Activated T-helper 1 cell treated with anti-CD3 and anti-CD28 coated beads, Interleukin-12 subunit alpha, Interleukin-12 subunit beta, Interleukin-2, Interleukin-4 antibody, amounts not matched to agents 30 ng/mL and 10 ng/mL and 1 ng/mL, durations not matched to agents 14 hours and 24 hours and 36 hours (primary cell): Measurements from ENCODE around the gene TDRD9. TPM values are rescaled to one million over a fixed set of nuclear protein-coding genes. Genes with fewer than 3 reads are reported as not detected.

ENCODE experiments used
- DNase-seq: peaks from one replicate; pipeline ENCODE4 v3.0.0; 2021; ENCODE audit warnings: low spot score
- H3K27ac Mint-ChIP-seq: one replicate; pipeline ENCODE4 v1.8.0; 2021; ENCODE audit warnings: mild to moderate bottlenecking, mixed read lengths
- H3K27me3 Mint-ChIP-seq: one replicate; pipeline ENCODE4 v1.8.0; 2022; ENCODE audit warnings: mild to moderate bottlenecking, moderate library complexity, mixed read lengths; ENCODE audit not compliant: insufficient read depth
- H3K36me3 Mint-ChIP-seq: one replicate; pipeline ENCODE4 v1.8.0; 2021; ENCODE audit warnings: low read depth, mixed read lengths
- H3K4me1 Mint-ChIP-seq: one replicate; pipeline ENCODE4 v1.8.0; 2021; ENCODE audit warnings: low read depth, mixed read lengths
- H3K4me3 Mint-ChIP-seq: one replicate; pipeline ENCODE4 v1.8.0; 2021; ENCODE audit warnings: mild to moderate bottlenecking, moderate library complexity, mixed read lengths
- H3K9me3 Mint-ChIP-seq: one replicate; pipeline ENCODE4 v1.8.0; 2021; ENCODE audit warnings: mixed read lengths
- intact Hi-C: fragments of 100-400 bp; cut with micrococcal nuclease; formaldehyde crosslinking; loops from one replicate; pipeline ENCODE4 v1.15.1; 2024
- total RNA-seq: library from RNA; stranded (reverse); gene quantifications from 2 replicates; pipeline ENCODE4 v1.2.3, GENCODE V29; 2022

The TDRD9 gene
- total RNA-seq, 1 donor from 2014 or later, result not detected

DNA sequence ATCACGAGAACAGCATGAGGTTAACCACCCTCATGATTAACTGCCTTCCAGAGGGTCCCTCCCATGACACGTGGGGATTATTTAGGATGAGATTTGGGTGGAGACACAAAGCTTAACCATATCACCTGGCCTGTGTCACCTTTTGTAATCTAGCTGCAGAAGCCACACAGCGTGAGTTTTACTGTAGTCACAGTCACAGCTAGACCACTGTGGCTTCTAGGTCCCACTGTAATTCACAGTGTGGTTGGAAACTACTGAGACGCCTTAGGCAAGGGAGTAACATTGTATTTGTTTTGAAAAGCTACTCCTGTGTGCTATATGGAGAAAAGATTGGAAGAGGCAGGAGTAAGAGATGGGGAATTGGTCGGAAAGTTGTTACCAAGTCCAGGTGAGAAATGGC lies 111.0 kb downstream of the TDRD9 start:
- no peak for DNase-seq
- Mint-ChIP-seq H3K36me3 (no peaks in the 10 kb centered on the region), H3K4me1 (no peaks in the 10 kb centered on the region), H3K27ac (no peak overlapping the region), H3K4me3 (no peak overlapping the region), H3K27me3 (peaks cover 6% of the 10 kb centered on the region), H3K9me3 (no peaks in the 10 kb centered on the region)
- intact Hi-C loops, result no loop called here

- H3K4me1 Mint-ChIP-seq, result no peaks in the 10 kb centered on the region
- no peak overlapping the region for H3K27ac Mint-ChIP-seq
- no peak overlapping the region for H3K4me3 Mint-ChIP-seq
- H3K27me3 Mint-ChIP-seq, result peaks cover 3% of the 10 kb centered on the region
- no peak for DNase-seq
- H3K9me3 Mint-ChIP-seq, result no peaks in the 10 kb centered on the region
- no peaks in the 10 kb centered on the region for H3K36me3 Mint-ChIP-seq
- intact Hi-C loops, result no loop called here
Measured at GRCh38 chr14:104040539-104040938, 112.3 kb downstream of the TDRD9 start.

GRCh38 chr14:104041430-104042104 lies 113.3 kb downstream of the TDRD9 start:
- no peak overlapping the region for H3K27ac Mint-ChIP-seq
- intact Hi-C loops, result no loop called here
- no peaks in the 10 kb centered on the region for H3K9me3 Mint-ChIP-seq

DNA sequence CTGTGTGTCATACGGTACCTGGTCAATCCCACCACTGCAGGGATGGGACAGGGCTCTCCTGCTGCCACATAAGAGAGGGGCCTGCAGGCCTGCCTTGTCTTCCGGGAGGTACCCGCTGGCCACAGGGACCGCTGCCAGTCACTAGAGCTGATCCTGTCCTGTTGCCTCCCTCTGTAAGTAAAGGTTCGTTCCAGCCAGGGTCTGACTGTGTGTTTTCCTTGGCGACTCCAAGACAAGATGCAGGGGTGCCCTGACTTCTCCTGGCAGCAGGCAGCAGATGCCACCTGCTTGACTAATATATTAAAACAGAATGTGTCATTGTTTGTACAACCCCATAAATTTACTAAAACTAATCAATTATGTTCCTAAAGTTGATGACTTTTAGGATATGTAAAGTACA lies 115.8 kb downstream of the TDRD9 start:
- Mint-ChIP-seq H3K4me1 (no peaks in the 10 kb centered on the region), H3K27ac (no peak overlapping the region), H3K9me3 (no peaks in the 10 kb centered on the region), H3K4me3 (no peak overlapping the region), H3K36me3 (no peaks in the 10 kb centered on the region), H3K27me3 (no peaks in the 10 kb centered on the region)
- no peak for DNase-seq
- intact Hi-C loops, result no loop called here

More at GRCh38 chr14:104041430-104042104, 113.3 kb downstream of the TDRD9 start:
- DNase-seq, result no peak
- Mint-ChIP-seq H3K27me3 (peaks cover 2% of the 10 kb centered on the region), H3K36me3 (no peaks in the 10 kb centered on the region), H3K4me3 (no peak overlapping the region), H3K4me1 (no peaks in the 10 kb centered on the region)

DNA sequence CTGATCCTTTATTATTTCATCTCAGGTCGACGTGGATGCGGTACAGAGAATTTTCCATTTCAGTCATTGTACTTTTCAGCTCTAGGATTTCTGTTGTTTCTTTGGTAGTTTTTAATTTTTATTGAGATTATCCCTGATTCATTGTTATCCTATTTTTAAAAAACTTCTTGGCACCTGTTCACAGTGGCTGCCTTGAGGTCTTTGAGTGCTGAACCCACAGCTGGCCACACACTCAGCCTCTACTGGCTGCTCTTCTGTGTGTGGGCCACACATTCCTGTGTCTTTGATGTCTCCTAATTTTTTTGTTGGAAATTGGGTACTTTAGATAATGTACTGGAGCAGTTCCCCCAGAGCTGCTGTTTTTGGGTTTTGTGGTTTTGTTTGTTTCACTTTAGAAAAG lies 119.5 kb downstream of the TDRD9 start:
- H3K9me3 Mint-ChIP-seq, result no peaks in the 10 kb centered on the region
- H3K4me3 Mint-ChIP-seq, result no peak overlapping the region
- no peaks in the 10 kb centered on the region for H3K36me3 Mint-ChIP-seq
- H3K4me1 Mint-ChIP-seq, result no peaks in the 10 kb centered on the region
- H3K27ac Mint-ChIP-seq, result no peak overlapping the region
- peaks cover 8% of the 10 kb centered on the region for H3K27me3 Mint-ChIP-seq
- intact Hi-C loops, result no loop called here
- DNase-seq, result no peak

DNA sequence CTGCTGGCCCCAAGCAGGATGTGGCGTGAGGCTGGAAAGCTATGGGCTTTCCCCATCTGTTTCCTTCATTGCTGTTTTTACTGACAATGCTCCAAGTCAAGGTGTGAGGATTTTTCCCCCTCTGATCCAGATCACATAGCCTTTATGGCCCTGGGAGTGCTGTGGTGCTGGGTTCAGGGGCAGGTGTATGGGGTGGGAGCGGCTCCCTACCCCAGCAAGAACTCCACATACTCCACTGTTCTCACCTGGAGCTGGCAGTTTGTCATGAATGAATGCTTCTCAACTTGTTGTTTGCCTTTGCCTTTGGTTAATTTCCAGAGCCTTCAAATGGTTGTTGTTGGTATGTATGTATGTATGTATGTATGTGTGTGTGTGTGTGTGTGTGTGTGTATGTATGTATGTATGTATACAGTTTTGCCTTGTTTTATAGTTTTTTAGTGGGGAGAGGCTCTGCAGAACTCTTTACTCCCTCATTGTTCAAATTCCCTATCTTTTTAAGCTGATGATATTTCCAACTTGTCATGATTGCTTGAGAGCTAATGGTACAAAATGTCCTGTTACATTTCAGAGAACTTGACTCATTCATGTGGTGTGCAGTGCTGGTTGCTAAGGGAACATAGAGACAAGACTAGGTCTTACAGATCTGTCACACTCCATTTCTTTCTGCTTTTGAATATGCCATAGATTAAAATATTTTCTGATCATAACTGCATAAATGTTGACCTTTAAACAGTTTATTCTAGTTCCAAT lies 120.7 kb downstream of the TDRD9 start:
- Mint-ChIP-seq H3K4me1 (no peaks in the 10 kb centered on the region), H3K9me3 (no peaks in the 10 kb centered on the region), H3K27ac (no peak overlapping the region), H3K27me3 (peaks cover 8% of the 10 kb centered on the region), H3K4me3 (no peak overlapping the region), H3K36me3 (no peaks in the 10 kb centered on the region)
- intact Hi-C loops, result no loop called here
- DNase-seq, result no peak

GRCh38 chr14:104049576-104050240 lies 121.5 kb downstream of the TDRD9 start:
- H3K9me3 Mint-ChIP-seq, result no peaks in the 10 kb centered on the region
- H3K27me3 Mint-ChIP-seq, result peaks cover 8% of the 10 kb centered on the region
- no peak for DNase-seq
- no peak overlapping the region for H3K4me3 Mint-ChIP-seq
- no peaks in the 10 kb centered on the region for H3K36me3 Mint-ChIP-seq
- no peaks in the 10 kb centered on the region for H3K4me1 Mint-ChIP-seq
- no peak overlapping the region for H3K27ac Mint-ChIP-seq
- intact Hi-C loops, result no loop called here

DNA sequence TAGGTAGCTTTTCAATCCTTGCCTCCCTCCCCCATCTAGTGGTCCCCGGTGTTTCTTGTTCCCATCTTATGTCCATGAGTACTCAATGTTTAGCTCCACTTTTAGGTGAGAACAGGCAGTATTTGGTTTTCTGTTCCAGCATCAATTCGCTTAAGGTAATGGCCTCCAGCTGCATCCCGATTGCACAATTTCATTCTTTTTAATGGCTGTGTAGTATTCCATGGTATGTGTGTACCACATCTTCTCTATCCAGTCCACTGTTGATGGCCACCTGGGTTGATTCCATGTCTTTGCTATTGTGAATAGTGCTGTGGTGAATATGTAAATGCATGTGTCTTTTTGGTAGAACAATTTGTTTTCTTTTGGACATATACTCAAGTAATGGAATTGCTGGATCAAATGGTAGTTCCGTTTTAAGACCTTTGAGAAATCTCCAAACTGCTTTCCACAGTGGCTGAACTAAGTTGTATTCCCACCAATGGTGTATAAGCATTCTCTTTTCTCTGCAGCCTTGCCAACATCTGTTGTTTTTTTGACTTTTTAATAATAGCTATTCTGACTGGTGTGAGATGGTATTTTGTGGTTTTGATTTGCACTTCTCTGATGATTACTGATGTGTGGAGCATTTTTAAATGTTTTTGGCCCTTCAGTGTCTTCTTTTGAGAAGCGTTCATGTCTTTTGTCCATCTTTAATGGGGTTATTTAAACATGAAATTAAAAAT lies 123.0 kb downstream of the TDRD9 start:
- no peaks in the 10 kb centered on the region for H3K4me1 Mint-ChIP-seq

GRCh38 chr14:104054222-104054905 lies 126.1 kb downstream of the TDRD9 start:
- Mint-ChIP-seq H3K4me1 (no peaks in the 10 kb centered on the region), H3K27ac (no peak overlapping the region), H3K4me3 (no peak overlapping the region), H3K9me3 (no peaks in the 10 kb centered on the region), H3K36me3 (no peaks in the 10 kb centered on the region), H3K27me3 (peaks cover 17% of the 10 kb centered on the region)
- intact Hi-C loops, result no loop called here
- DNase-seq, result no peak

More for the DNA sequence above, 123.0 kb downstream of the TDRD9 start:
- intact Hi-C loops, result no loop called here
- Mint-ChIP-seq H3K27ac (no peak overlapping the region), H3K4me3 (no peak overlapping the region), H3K9me3 (no peaks in the 10 kb centered on the region), H3K27me3 (peaks cover 8% of the 10 kb centered on the region), H3K36me3 (no peaks in the 10 kb centered on the region)
- DNase-seq, result no peak

DNA sequence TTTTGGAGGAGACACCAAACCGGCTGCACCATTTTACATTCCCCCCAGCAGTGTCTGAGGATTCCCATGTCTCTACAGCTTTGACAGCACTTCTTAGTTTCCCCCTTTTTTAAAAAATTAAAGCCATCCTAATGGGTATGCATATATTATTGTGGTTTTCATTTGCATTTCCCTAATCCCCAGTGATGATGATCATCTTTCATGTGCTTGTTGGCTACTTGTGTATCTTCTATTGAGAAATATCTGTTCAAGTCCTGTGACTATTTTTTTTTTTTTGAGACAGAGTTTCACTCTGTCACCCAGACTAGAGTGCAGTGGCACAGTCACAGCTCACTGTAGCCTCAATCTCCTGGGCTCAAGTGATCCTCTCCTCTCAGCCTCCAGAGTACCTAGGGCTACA lies 134.0 kb downstream of the TDRD9 start:
- intact Hi-C loops, result no loop called here
- DNase-seq, result no peak
- H3K27me3 Mint-ChIP-seq, result peaks cover 17% of the 10 kb centered on the region
- H3K27ac Mint-ChIP-seq, result no peak overlapping the region
- H3K9me3 Mint-ChIP-seq, result peaks cover 3% of the 10 kb centered on the region
- no peaks in the 10 kb centered on the region for H3K36me3 Mint-ChIP-seq
- no peaks in the 10 kb centered on the region for H3K4me1 Mint-ChIP-seq
- H3K4me3 Mint-ChIP-seq, result no peak overlapping the region

DNA sequence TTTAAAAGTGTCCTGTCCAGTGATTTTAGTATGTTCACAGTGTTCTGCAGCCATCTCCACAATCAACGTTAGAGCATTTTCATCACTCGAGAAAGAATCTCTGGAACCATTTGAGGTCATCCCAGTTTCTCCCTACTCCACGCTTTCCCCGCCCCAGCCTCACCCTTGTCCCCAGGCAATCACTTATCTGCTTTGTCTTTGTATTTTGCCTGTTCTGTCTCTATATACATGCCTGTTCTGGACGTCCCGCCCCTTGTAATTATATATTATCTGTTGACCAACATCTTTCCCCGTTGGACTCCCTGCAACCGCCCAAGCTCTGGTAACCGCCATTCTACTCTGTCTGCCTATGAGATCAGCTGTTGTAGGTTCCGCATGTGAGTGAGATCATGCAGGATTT lies 135.7 kb downstream of the TDRD9 start:
- H3K36me3 Mint-ChIP-seq, result no peaks in the 10 kb centered on the region
- no peaks in the 10 kb centered on the region for H3K4me1 Mint-ChIP-seq
- peaks cover 3% of the 10 kb centered on the region for H3K9me3 Mint-ChIP-seq
- H3K27me3 Mint-ChIP-seq, result peaks cover 10% of the 10 kb centered on the region
- H3K27ac Mint-ChIP-seq, result no peak overlapping the region
- intact Hi-C loops, result no loop called here
- no peak for DNase-seq
- no peak overlapping the region for H3K4me3 Mint-ChIP-seq

- H3K4me1 Mint-ChIP-seq, result no peaks in the 10 kb centered on the region
- no peak for DNase-seq
- intact Hi-C loops, result no loop called here
- peaks cover 3% of the 10 kb centered on the region for H3K9me3 Mint-ChIP-seq
- H3K27me3 Mint-ChIP-seq, result peaks cover 4% of the 10 kb centered on the region
- H3K4me3 Mint-ChIP-seq, result no peak overlapping the region
- no peak overlapping the region for H3K27ac Mint-ChIP-seq
- H3K36me3 Mint-ChIP-seq, result no peaks in the 10 kb centered on the region
Measured at GRCh38 chr14:104066279-104066678, 138.0 kb downstream of the TDRD9 start.
